SK-N-MC (cell line): ENCODE data around the gene VGLL4.

Source experiments
- EZH2 ChIP-seq: fragments of 200-600 bp; sonication (generic); IDR thresholded peaks from one replicate; pipeline ENCODE4 v1.6.1; 2017; ENCODE audit warnings: antibody characterized with exemption
- FOXP2 ChIP-seq: optimal IDR thresholded peaks from 2 replicates; pipeline ENCODE3; 2011; ENCODE audit warnings: mild to moderate bottlenecking, moderate library complexity; ENCODE audit not compliant: insufficient read depth; ENCODE audit errors: extremely low read length, control extremely low read depth
- POLR2AphosphoS5 ChIP-seq: IDR thresholded peaks from 2 replicates; pipeline ENCODE4 v1.6.1; 2012; ENCODE audit warnings: mild to moderate bottlenecking, low read depth, low read length, borderline replicate concordance

GRCh38 chr3:11658180-11658579 lies 14.5 kb upstream of the VGLL4 start:
- TF ChIP-seq POLR2AphosphoS5 (no peak), EZH2 (no peak), FOXP2 (no peak)
